HUES48 (cell line): Measurements from ENCODE around the gene CEP170.

ENCODE experiments used
- H3K27ac ChIP-seq: one replicate; pipeline ENCODE4 v1.7.0; 2013; ENCODE audit warnings: low read depth, low read length, inconsistent platforms
- H3K27me3 ChIP-seq: 2 replicates; pipeline ENCODE4 v1.6.1; 2013; ENCODE audit warnings: mild to moderate bottlenecking, low read length; ENCODE audit not compliant: control insufficient read depth, insufficient read depth
- H3K36me3 ChIP-seq: 2 replicates; pipeline ENCODE4 v1.6.1; 2013; ENCODE audit warnings: low read length; ENCODE audit not compliant: control insufficient read depth, insufficient read depth
- H3K4me1 ChIP-seq: 2 replicates; pipeline ENCODE4 v1.6.1; 2013; ENCODE audit warnings: mild to moderate bottlenecking, low read length; ENCODE audit not compliant: control insufficient read depth, insufficient read depth
- H3K4me3 ChIP-seq: 2 replicates; pipeline ENCODE4 v1.5.1; 2013; ENCODE audit warnings: mild to moderate bottlenecking, low read depth, low read length
- H3K9ac ChIP-seq: 2 replicates; pipeline ENCODE4 v1.6.1; 2013; ENCODE audit warnings: mild to moderate bottlenecking, low read depth, low read length, moderate library complexity
- H3K9me3 ChIP-seq: 2 replicates; pipeline ENCODE4 v1.6.1; 2013; ENCODE audit warnings: low read length; ENCODE audit not compliant: control insufficient read depth, insufficient read depth

Gene CEP170

DNA sequence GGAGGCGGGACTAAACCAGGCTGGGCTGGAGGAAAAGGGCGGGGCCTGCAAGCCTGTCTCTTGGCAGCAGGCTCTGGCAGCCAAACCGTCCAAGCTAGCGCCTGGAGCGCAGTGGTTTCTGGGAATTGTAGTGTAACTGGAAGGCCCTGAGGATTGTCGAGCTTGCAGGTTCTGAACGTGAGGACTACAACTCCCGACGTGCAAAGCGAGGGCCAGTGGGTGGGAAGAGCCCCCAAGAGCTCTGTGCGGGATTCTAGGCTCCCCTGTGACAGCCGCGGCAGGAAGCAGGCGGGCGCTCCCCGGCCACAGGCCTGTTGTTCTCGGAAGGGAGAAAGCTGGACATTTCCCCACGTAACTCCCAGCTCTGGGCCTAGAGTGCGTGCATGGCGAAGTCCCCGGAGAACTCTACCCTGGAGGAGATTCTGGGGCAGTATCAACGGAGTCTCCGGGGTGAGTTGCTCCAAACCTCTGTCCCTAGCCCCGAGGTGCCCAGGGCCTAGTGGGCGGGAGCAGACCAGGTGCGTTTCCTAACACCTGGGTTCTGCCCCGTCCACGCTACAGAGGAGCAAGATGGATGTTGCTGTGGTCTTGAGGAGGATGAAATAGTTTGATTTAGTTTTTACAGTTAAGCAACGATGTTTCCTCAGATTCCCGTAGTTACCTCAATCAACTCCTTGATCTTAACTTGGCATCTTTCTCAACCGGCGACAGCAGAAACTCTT, 871 bp upstream of the CEP170 start, which contains the start of gene SDCCAG8:
Gene SDCCAG8 (plus strand): TSS at position 251 of the 722 bp plus-strand sequence. CDS start 133 bp downstream, at position 384.
- peaks cover 31% of the 10 kb centered on the region for H3K4me1 ChIP-seq
- no peaks in the 10 kb centered on the region for H3K27me3 ChIP-seq
- peak within 1 kb of the TSS; percentile 63 for H3K9ac ChIP-seq

DNA sequence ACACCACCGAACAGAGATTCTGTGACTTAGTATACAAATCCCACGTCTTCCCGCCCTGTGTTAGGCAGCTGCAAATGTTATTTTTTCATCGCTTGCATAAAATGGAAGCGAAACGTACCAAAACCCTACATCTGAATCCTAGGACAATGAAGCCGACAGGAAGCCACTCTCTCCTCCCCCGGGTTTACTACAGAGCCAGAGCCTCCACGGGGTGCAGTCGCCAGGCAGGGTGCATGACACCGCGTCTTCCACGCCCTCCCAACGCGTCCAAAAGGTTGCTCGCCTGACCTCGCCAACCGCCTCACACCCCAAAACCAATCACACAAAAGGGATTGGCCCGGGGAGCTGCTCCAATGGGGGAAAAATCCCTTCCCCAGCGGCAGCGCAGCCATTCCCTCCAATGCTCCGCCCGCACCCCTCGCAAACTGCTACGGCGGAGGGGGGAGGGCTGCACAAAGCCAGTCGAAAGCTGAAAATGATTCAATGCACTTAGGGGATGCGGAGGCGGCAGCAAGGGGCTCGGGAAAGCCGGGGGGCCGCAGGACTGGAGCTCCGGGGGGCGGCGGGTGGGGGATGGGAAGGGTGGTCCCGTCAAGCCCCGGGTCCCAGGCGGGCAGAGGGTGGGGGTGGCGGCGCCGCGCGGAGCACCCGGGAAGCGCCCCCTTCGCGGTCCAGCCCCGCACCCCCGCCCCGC, 701 bp downstream of the CEP170 start:
- Histone ChIP-seq H3K9me3 (no peaks in the 10 kb centered on the region), H3K36me3 (no peaks in the 10 kb centered on the region), H3K27ac (peak overlapping the region; percentile 96), H3K4me1 (peaks cover 43% of the 10 kb centered on the region), H3K9ac (peak overlapping the region; percentile 89), H3K27me3 (no peaks in the 10 kb centered on the region), H3K4me3 (peak overlapping the region; percentile 73)

More for the DNA sequence above, 871 bp upstream of the CEP170 start, which contains the start of gene SDCCAG8:
- Histone ChIP-seq H3K4me3 (peak within 1 kb of the TSS; percentile 73), H3K9me3 (no peaks in the 10 kb centered on the region), H3K27ac (peak within 1 kb of the TSS; percentile 96), H3K36me3 (no peaks in the 10 kb centered on the region)

DNA sequence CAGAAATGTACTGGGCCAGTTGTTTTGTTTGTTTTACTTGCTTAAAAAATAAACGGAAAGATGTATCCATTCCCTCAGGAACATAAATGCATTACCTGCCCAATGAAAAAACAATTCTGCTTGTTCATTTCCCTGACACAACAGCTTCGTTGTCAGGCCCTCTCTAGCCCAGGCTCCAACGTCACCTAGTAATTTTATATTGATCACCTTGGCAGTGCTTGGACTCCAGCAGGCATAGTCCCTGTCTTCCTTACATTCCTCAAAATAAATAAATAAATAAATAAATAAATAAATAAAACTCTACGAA, 1.2 kb downstream of the CEP170 start:
- H3K9ac ChIP-seq: peak overlapping the region; percentile 89
- H3K4me1 ChIP-seq: peaks cover 43% of the 10 kb centered on the region
- no peaks in the 10 kb centered on the region for H3K27me3 ChIP-seq
- H3K36me3 ChIP-seq: no peaks in the 10 kb centered on the region
- no peaks in the 10 kb centered on the region for H3K9me3 ChIP-seq
- H3K4me3 ChIP-seq: peak overlapping the region; percentile 73
- peak overlapping the region; percentile 96 for H3K27ac ChIP-seq

DNA sequence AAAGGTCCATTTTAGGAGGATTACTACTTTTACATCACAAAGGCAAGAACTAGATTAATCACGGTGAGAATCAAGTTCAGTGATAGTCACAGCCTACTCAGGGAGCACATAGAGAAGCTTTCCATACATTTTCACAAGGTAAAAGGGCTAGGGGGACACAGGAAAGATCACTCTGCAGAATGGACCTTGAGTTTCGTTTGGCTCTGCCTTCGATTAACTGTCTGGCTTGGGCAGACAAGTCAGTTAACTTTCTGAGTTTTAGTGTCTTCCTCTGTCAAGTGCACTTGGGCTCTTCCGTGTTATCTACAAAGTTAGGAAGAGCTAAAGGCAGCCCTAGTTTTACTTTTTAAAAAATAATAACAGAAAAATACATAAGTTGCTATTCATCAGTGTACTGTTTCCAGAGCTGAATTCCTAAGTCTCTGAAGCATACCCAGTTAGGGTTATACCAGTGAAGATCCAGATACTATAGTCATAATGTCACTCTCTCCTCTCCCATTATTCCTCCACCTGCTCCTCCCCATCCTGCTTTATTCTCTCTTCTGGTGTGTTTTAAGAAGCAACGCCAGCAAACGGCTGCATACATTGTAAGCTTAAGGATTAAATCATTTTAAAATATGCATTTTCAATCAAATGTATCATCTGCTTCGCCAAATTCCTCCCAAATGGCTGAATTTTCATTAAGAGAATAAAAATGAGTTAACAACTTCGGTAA, 1.7 kb downstream of the CEP170 start:
- H3K9me3 ChIP-seq: no peaks in the 10 kb centered on the region
- peak overlapping the region; percentile 73 for H3K4me3 ChIP-seq
- peak overlapping the region; percentile 96 for H3K27ac ChIP-seq
- H3K27me3 ChIP-seq: no peaks in the 10 kb centered on the region
- peaks cover 43% of the 10 kb centered on the region for H3K4me1 ChIP-seq
- no peaks in the 10 kb centered on the region for H3K36me3 ChIP-seq
- peak overlapping the region; percentile 89; the same call in 1 of the 2 replicates for H3K9ac ChIP-seq

DNA sequence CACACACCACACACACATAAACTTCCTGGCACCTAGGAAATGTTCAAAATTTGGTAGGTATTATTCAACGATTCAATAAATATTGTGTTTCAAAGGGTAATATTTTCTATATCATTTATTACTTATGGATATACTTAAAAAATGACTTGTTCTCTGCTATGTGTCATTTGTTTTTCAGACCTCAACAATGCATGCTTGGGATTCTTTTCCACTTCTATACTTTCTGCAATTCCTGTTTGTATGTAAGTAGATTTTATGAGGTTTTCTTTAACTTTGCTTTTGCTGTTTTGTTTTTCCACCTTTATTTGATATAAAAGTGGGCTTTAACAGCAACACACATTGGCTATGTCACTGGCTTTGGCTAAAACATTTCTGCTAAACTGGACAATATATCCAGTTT, 3.5 kb downstream of the CEP170 start:
- no peak overlapping the region for H3K27ac ChIP-seq
- H3K4me3 ChIP-seq: no peak overlapping the region
- peaks cover 41% of the 10 kb centered on the region for H3K4me1 ChIP-seq
- no peaks in the 10 kb centered on the region for H3K36me3 ChIP-seq
- no peak overlapping the region for H3K9ac ChIP-seq
- no peaks in the 10 kb centered on the region for H3K9me3 ChIP-seq
- H3K27me3 ChIP-seq: no peaks in the 10 kb centered on the region

DNA sequence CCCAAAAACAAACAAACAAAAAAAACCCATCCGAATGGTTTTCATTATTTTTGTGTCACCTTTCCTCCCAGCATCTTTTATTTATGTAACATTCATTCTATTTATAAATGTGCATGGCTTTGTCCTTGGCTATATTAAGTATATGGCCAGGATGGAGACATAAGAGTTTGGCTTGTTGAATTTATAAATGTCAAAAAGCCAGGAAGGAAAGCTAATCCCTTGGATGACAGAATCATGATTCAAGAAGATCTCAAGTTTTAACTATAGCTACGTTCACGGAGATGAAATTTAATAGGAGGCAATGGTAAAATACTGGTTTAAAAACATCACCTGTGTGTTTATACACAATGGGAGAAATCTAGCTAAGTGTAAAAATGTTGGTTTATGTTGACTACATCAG, 5.0 kb downstream of the CEP170 start:
- H3K4me3 ChIP-seq: no peak overlapping the region

DNA sequence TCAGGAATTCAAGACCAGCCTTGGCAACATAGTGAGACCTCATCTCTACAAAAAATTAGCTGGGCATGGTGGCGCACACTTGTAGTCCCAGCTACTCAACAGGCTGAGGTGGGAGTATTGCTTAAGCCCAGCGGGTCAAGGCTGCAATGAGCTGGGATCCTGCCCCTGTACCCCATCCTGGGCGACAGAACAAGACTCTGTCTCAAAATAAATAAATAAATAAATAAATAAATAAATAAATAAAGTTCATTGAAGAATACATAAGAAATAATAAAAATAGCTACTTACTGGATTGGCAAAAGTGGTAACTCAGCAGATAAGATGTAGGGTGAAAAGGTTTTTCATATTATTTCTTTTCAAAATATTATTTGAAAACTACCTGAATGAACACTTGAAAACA, 5.9 kb downstream of the CEP170 start:
- Histone ChIP-seq H3K9me3 (no peaks in the 10 kb centered on the region), H3K27me3 (no peaks in the 10 kb centered on the region), H3K4me3 (no peak overlapping the region), H3K36me3 (no peaks in the 10 kb centered on the region), H3K9ac (no peak overlapping the region), H3K27ac (no peak overlapping the region), H3K4me1 (peaks cover 38% of the 10 kb centered on the region)

More for the DNA sequence above, 5.0 kb downstream of the CEP170 start:
- no peak overlapping the region for H3K9ac ChIP-seq
- no peak overlapping the region for H3K27ac ChIP-seq
- peaks cover 38% of the 10 kb centered on the region for H3K4me1 ChIP-seq
- no peaks in the 10 kb centered on the region for H3K9me3 ChIP-seq
- H3K36me3 ChIP-seq: no peaks in the 10 kb centered on the region
- H3K27me3 ChIP-seq: no peaks in the 10 kb centered on the region

DNA sequence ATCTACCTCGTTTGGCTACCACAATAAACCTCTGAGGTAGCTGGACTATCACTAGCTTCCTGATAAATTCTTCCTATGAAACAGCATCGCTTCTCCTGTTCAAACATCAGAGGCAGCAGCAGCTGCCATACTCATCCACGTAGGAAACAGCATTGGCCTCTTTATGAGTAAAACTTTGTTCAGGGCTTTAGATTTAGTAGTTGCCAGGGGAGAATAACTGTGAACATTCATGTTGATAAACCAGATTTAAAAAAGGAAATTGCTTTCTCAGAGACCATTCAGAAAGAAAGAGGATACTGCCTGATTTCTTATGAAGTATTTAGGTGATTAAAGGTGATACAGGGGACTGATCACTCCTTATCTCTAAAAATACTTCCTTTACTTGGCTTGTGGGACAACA, 7.2 kb downstream of the CEP170 start:
- no peak overlapping the region for H3K27ac ChIP-seq

DNA sequence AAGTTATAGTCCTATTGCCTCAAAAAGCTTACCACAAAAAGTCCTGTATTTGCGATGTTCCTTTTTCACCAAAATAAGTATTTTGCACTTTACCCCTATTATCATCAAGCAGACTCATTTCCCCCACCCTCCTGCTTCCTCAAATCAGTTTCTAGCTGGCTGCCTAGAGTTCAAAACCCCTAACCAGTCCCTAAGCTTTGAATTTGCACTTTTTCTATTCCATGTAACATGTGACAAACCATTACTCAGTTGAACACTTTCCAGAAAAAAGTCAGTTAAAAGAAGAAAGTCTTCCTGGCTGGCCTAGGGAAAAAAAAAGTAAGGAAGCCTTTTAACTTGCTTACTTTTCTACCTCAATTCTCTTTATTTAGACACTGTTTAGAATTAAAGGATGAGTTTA, 8.2 kb downstream of the CEP170 start:
- Histone ChIP-seq H3K27ac (no peak overlapping the region), H3K9me3 (no peaks in the 10 kb centered on the region), H3K4me1 (peaks cover 21% of the 10 kb centered on the region), H3K36me3 (no peaks in the 10 kb centered on the region), H3K4me3 (no peak overlapping the region), H3K27me3 (no peaks in the 10 kb centered on the region), H3K9ac (no peak overlapping the region)

More for the DNA sequence above, 7.2 kb downstream of the CEP170 start:
- H3K9ac ChIP-seq: no peak overlapping the region
- no peaks in the 10 kb centered on the region for H3K36me3 ChIP-seq
- no peak overlapping the region for H3K4me3 ChIP-seq
- no peaks in the 10 kb centered on the region for H3K9me3 ChIP-seq
- peaks cover 31% of the 10 kb centered on the region for H3K4me1 ChIP-seq
- no peaks in the 10 kb centered on the region for H3K27me3 ChIP-seq

DNA sequence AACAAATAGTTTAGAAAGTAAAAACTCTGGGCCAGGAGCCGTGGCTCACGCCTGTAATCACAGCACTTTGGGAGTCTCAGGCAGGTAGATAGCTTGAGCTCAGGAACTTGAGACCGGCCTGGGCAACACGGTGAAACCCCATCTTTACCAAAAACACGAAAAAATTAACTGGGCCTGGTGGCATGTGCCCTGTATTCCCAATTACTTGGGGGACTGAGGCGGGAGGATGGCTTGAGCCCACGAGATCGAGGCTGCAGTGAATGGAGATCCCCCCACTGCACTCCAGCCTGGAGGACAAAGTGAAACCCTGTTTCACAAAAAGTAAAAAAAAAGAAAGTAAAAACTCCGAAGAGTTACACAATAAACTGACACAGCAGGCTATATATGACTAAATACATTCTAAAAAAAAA, 10.6 kb downstream of the CEP170 start:
- H3K4me1 ChIP-seq: no peaks in the 10 kb centered on the region
- no peak overlapping the region for H3K27ac ChIP-seq
- H3K4me3 ChIP-seq: no peak overlapping the region
- no peaks in the 10 kb centered on the region for H3K9me3 ChIP-seq
- no peaks in the 10 kb centered on the region for H3K27me3 ChIP-seq
- H3K9ac ChIP-seq: no peak overlapping the region
- H3K36me3 ChIP-seq: no peaks in the 10 kb centered on the region
